ENCODE data around the gene SIGLEC5.

Gene SIGLEC5

GRCh38 chr19:51595190-51596175 lies 34.7 kb downstream of the SIGLEC5 start:
- Histone ChIP-seq H3K4me3 (ENCODE audit: low read depth in 1 of 2, low read length in 2 of 2) (no peak overlapping the region), H2AFZ (ENCODE audit: low read depth, low read length) (peak overlapping the region; percentile 80), H3K9ac (ENCODE audit: low read depth, low read length) (no peak overlapping the region), H3K4me1 (ENCODE audit: insufficient read depth, low read length) (peaks cover 16% of the 10 kb centered on the region), H3K36me3 (ENCODE audit: insufficient read depth, low read length) (no peaks in the 10 kb centered on the region), H4K20me1 (ENCODE audit: insufficient read depth, low read length) (no peaks in the 10 kb centered on the region), H3K27me3 (ENCODE audit: insufficient read depth, low read length, poor library complexity) (no peaks in the 10 kb centered on the region), H3K79me2 (ENCODE audit: insufficient read depth, low read length) (no peaks in the 10 kb centered on the region), H3K27ac (ENCODE audit: low read length) (no peak overlapping the region), H3K4me2 (ENCODE audit: insufficient read depth, low read length) (peak overlapping the region; percentile 84; the same call in 1 of the 2 replicates), H3K9me3 (ENCODE audit: insufficient read depth, low read length, severe bottlenecking) (no peaks in the 10 kb centered on the region)
- no peak for ATAC-seq (ENCODE audit: insufficient read depth, low read depth)
- DNase-seq = no peak
- TF ChIP-seq CTCF (IDR thresholded peaks at IDR 0.05; ENCODE audit: borderline replicate concordance, extremely low read depth, low read length, poor library complexity, severe bottlenecking) (no peak), EZH2 (IDR thresholded peaks at IDR 0.05; ENCODE audit: borderline replicate concordance, low read depth, low read length, severe bottlenecking) (no peak)

GRCh38 chr19:51594774-51595109 lies 35.5 kb downstream of the SIGLEC5 start:
- no peak for DNase-seq
- Histone ChIP-seq H3K79me2 (ENCODE audit: insufficient read depth, low read length) (no peaks in the 10 kb centered on the region), H3K36me3 (ENCODE audit: insufficient read depth, low read length) (no peaks in the 10 kb centered on the region), H3K4me2 (ENCODE audit: insufficient read depth, low read length) (peak overlapping the region; percentile 84), H4K20me1 (ENCODE audit: insufficient read depth, low read length) (no peaks in the 10 kb centered on the region), H3K4me1 (ENCODE audit: insufficient read depth, low read length) (peaks cover 16% of the 10 kb centered on the region), H3K9me3 (ENCODE audit: insufficient read depth, low read length, severe bottlenecking) (no peaks in the 10 kb centered on the region), H3K27ac (ENCODE audit: low read length) (no peak overlapping the region), H3K9ac (ENCODE audit: low read depth, low read length) (no peak overlapping the region), H3K4me3 (ENCODE audit: low read depth in 1 of 2, low read length in 2 of 2) (peak overlapping the region in 1 of 2 experiments; percentile 81; a peak in 2 of 4 replicates), H3K27me3 (ENCODE audit: insufficient read depth, low read length, poor library complexity) (no peaks in the 10 kb centered on the region), H2AFZ (ENCODE audit: low read depth, low read length) (peak overlapping the region; percentile 80)
- TF ChIP-seq CTCF (IDR thresholded peaks at IDR 0.05; ENCODE audit: borderline replicate concordance, extremely low read depth, low read length, poor library complexity, severe bottlenecking) = no peak
- TF ChIP-seq EZH2 (IDR thresholded peaks at IDR 0.05; ENCODE audit: borderline replicate concordance, low read depth, low read length, severe bottlenecking) = no peak
- ATAC-seq (ENCODE audit: insufficient read depth, low read depth) = no peak

- no peak for TF ChIP-seq CTCF (IDR thresholded peaks at IDR 0.05; ENCODE audit: borderline replicate concordance, extremely low read depth, low read length, poor library complexity, severe bottlenecking)
- no peak for TF ChIP-seq EZH2 (IDR thresholded peaks at IDR 0.05; ENCODE audit: borderline replicate concordance, low read depth, low read length, severe bottlenecking)
- Histone ChIP-seq H3K79me2 (ENCODE audit: insufficient read depth, low read length) (no peaks in the 10 kb centered on the region), H4K20me1 (ENCODE audit: insufficient read depth, low read length) (no peaks in the 10 kb centered on the region), H2AFZ (ENCODE audit: low read depth, low read length) (peak overlapping the region; percentile 80), H3K36me3 (ENCODE audit: insufficient read depth, low read length) (no peaks in the 10 kb centered on the region), H3K4me1 (ENCODE audit: insufficient read depth, low read length) (peaks cover 16% of the 10 kb centered on the region), H3K9me3 (ENCODE audit: insufficient read depth, low read length, severe bottlenecking) (no peaks in the 10 kb centered on the region), H3K4me2 (ENCODE audit: insufficient read depth, low read length) (peak overlapping the region; percentile 84), H3K27ac (ENCODE audit: low read length) (peak overlapping the region; percentile 51), H3K4me3 (ENCODE audit: low read depth in 1 of 2, low read length in 2 of 2) (peak overlapping the region; percentile 41 to 81; a peak in 3 of 4 replicates), H3K27me3 (ENCODE audit: insufficient read depth, low read length, poor library complexity) (no peaks in the 10 kb centered on the region), H3K9ac (ENCODE audit: low read depth, low read length) (peak overlapping the region; percentile 60)
- ATAC-seq (ENCODE audit: insufficient read depth, low read depth) = peak; percentile 99
- peak; percentile 89 for DNase-seq
Observed at GRCh38 chr19:51593969-51594773, 36.0 kb downstream of the SIGLEC5 start.
